ENCODE data around the gene MS4A4A. TPM values are rescaled to one million over a fixed set of nuclear protein-coding genes. Genes with fewer than 3 reads are reported as not detected.

Gene MS4A4A
- total RNA-seq, 4 donors from 2014 or later: 61.3 to 131 (median 103) TPM

DNA sequence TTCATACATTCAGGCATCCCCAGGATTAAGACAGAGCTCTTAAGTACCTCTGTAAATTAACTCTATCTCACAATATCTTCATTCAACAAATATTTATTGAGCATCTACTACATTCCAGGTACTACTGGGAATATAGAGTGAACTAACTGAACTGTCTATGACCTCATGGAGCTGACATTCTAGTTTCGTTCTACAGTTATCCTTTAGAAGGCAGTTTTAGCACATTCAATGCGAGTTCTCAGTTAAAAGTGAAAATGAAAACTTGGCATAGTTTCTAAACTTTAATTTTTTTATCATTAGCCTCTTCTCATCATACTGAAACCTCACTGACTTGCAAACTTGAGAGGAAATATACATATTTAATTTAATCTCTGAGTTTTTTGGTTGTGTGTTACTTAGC is 35.9 kb downstream of the MS4A4A start:
- DNase-seq (ENCODE audit: low spot score): no peak
- no peak for TF ChIP-seq CTCF (IDR thresholded peaks at IDR 0.05)
- ATAC-seq (ENCODE audit: low FRiP score): no peak

GRCh38 chr11:60318726-60319125 is 38.3 kb downstream of the MS4A4A start:
- ATAC-seq (ENCODE audit: low FRiP score) (no peak), DNase-seq (ENCODE audit: low spot score) (no peak)
- no peak for TF ChIP-seq CTCF (IDR thresholded peaks at IDR 0.05)

GRCh38 chr11:60321051-60321450 is 40.6 kb downstream of the MS4A4A start:
- ATAC-seq (ENCODE audit: low FRiP score): no peak
- TF ChIP-seq CTCF (IDR thresholded peaks at IDR 0.05): no peak
- DNase-seq (ENCODE audit: low spot score): no peak

DNA sequence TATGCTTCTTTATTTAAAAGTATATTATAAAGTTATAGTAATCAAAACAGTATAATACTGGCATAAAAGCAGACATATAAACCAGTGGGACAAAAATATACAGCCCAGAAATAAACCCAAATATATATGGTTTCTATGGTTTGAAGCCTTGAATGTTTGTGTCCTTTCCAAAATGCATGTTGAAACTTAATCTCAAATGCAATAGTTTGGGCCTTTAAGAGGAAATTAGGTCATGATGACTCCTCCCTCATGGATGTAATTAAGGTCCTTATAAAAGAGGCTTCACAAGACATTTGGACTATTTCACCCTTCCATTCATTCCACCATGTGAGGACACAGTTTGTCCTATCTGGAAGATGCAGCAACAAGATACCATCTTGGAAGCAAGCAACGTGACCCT is 46.5 kb downstream of the MS4A4A start, which contains the start of gene MS4A6E:
TSS of gene MS4A6E (plus strand) at position 301 of the 400 bp plus-strand sequence. CDS start 7,641 bp downstream, outside the sequence.
- DNase-seq (ENCODE audit: low spot score): no peak
- TF ChIP-seq CTCF (IDR thresholded peaks at IDR 0.05): no peak
- no peak for ATAC-seq (ENCODE audit: low FRiP score)

DNA sequence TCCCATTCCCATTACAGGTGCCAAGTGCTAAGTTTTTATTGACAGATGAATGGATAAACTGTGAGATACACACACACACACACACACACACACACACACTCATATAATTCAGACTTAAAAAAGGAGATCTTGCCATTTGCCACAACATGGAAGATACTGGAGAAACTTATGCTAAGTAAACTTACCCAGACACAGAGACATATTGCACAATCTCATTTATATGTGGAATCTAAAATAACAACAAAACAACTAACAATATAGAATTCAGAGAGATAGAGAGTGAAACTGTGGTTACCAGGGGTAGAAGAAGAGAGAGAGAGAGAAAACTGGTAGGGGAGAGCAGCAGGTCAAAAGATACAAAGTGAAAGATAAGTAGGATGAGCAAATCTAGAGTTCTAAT is 48.0 kb downstream of the MS4A4A start:
- TF ChIP-seq CTCF (IDR thresholded peaks at IDR 0.05): no peak
- DNase-seq (ENCODE audit: low spot score) (no peak), ATAC-seq (ENCODE audit: low FRiP score) (no peak)

DNA sequence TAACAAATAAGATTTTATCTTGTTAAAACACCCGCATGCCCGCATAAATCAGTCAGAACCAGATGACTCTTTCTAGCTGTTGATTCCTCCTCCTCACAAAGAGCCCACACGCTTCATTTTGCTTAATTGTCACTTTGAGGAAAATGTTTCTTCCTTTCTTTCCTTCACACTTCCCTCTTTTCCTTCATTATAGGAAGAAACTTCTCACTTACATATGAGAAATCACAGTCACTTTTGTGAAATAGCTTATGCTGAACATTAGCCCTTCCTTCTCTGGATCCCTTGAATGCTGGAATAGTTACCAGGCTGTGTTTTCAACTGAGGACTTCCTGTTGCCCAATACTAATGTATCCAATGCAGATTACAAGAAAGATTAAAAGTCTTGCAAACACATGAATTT is 52.4 kb downstream of the MS4A4A start:
- no peak for TF ChIP-seq CTCF (IDR thresholded peaks at IDR 0.05)
- ATAC-seq (ENCODE audit: low FRiP score) (no peak), DNase-seq (ENCODE audit: low spot score) (no peak)

- DNase-seq (ENCODE audit: low spot score) (peak; percentile 70), ATAC-seq (ENCODE audit: low FRiP score) (peak; percentile 48)
- no peak for TF ChIP-seq CTCF (IDR thresholded peaks at IDR 0.05)
These were observed 53.6 kb downstream of the MS4A4A start for GRCh38 chr11:60334005-60334620.
